Urothelium cell line (cell line): ENCODE measurements around the gene PRKCE.
A peak's percentile ranks its signal among the peaks of the same experiment; 100 is the strongest.
"Not testable (repeated sequence)": the region's sequence is repeated elsewhere in the genome, so short reads cannot be mapped to it uniquely, and the experiment has no call there.

Experiments used
- DNase-seq: peaks from one replicate; pipeline ENCODE4 v3.0.0; 2011; ENCODE audit warnings: low spot score, mixed read lengths
- FAIRE-seq: peaks from 2 replicates; lab custom pipeline; 2011; peaks lifted over from hg19 to GRCh38; lab: Jason Lieb, UNC

The PRKCE gene

GRCh38 chr2:45855374-45855773 lies 203.9 kb downstream of the PRKCE start:
- no peak for FAIRE-seq
- DNase-seq = no peak

GRCh38 chr2:45856391-45857274 lies 205.2 kb downstream of the PRKCE start:
- FAIRE-seq = no peak
- no peak for DNase-seq

- FAIRE-seq = no peak
- DNase-seq = no peak
Measured at GRCh38 chr2:45857275-45857609, 205.8 kb downstream of the PRKCE start.

GRCh38 chr2:45857867-45858520 lies 206.5 kb downstream of the PRKCE start:
- no peak for FAIRE-seq
- no peak for DNase-seq

- FAIRE-seq = not testable (repeated sequence)
Measured at GRCh38 chr2:45858872-45859271, 207.4 kb downstream of the PRKCE start.

GRCh38 chr2:45859682-45860081 lies 208.2 kb downstream of the PRKCE start:
- DNase-seq (no peak), FAIRE-seq (no peak)

More at GRCh38 chr2:45858872-45859271, 207.4 kb downstream of the PRKCE start:
- not testable (repeated sequence) for DNase-seq

- peak; percentile 45 for DNase-seq
- FAIRE-seq = no peak
Measured at GRCh38 chr2:45860136-45861121, 209.0 kb downstream of the PRKCE start.

- FAIRE-seq (no peak), DNase-seq (no peak)
Measured at GRCh38 chr2:45862843-45863242, 211.4 kb downstream of the PRKCE start.

- no peak for FAIRE-seq
- DNase-seq = no peak
Measured at GRCh38 chr2:45864121-45864520, 212.6 kb downstream of the PRKCE start.

- FAIRE-seq = no peak
- no peak for DNase-seq
Measured at GRCh38 chr2:45867349-45867748, 215.9 kb downstream of the PRKCE start.

GRCh38 chr2:45867800-45868199 lies 216.3 kb downstream of the PRKCE start:
- no peak for DNase-seq

GRCh38 chr2:45869165-45869501 lies 217.7 kb downstream of the PRKCE start:
- FAIRE-seq = no peak
- DNase-seq = no peak

More at GRCh38 chr2:45867800-45868199, 216.3 kb downstream of the PRKCE start:
- no peak for FAIRE-seq

GRCh38 chr2:45871025-45871424 lies 219.6 kb downstream of the PRKCE start:
- FAIRE-seq = no peak
- DNase-seq = no peak

GRCh38 chr2:45871541-45871940 lies 220.1 kb downstream of the PRKCE start:
- DNase-seq = no peak
- FAIRE-seq = no peak

- no peak for DNase-seq
- no peak for FAIRE-seq
Measured at GRCh38 chr2:45872211-45872610, 220.7 kb downstream of the PRKCE start.

- FAIRE-seq (no peak), DNase-seq (no peak)
Measured at GRCh38 chr2:45874344-45874743, 222.9 kb downstream of the PRKCE start.

- FAIRE-seq = no peak
Measured at GRCh38 chr2:45876611-45877010, 225.1 kb downstream of the PRKCE start.

GRCh38 chr2:45879406-45879805 lies 227.9 kb downstream of the PRKCE start:
- DNase-seq = no peak
- FAIRE-seq = no peak

More at GRCh38 chr2:45876611-45877010, 225.1 kb downstream of the PRKCE start:
- no peak for DNase-seq

- FAIRE-seq = no peak
- no peak for DNase-seq
Measured at GRCh38 chr2:45879936-45880335, 228.5 kb downstream of the PRKCE start.

- DNase-seq = no peak
- FAIRE-seq = no peak
Measured at GRCh38 chr2:45881970-45882581, 230.6 kb downstream of the PRKCE start.
